K562 treated with DMSO at 1 percent for 12 hours (cell line): ENCODE results near the gene TEX52. TPM values are rescaled to one million over a fixed set of nuclear protein-coding genes. Genes with fewer than 3 reads are reported as not detected.

ENCODE experiments used
- total RNA-seq: library from RNA; unstranded; fragments of 300-600 nt; gene quantifications from 2 replicates; pipeline ENCODE4 v1.2.3, GENCODE V29; 2022; ENCODE audit not compliant: insufficient read depth

Gene TEX52
- not detected in 2 replicates for total RNA-seq

DNA sequence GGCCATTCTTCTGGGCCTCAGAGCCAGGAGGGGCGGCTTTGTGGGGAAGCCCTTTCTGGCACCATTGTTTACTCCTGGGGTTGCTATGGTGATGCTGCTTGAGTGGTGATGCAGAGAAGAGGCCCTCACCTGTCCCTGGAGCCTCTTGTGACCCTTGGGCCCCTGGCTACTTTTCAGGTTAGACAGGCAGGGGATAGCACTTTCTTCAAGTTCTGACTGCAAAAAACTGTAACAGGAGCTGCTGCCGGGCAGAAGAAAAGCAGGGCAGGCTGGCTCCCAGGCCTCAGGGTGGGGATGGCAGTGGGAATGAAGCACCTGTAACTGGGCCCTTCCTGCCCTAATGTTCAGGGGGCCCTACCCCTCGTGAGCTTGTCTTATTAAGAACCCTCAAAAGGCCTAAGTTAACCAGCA lies at the start of gene TEX52:
TSS of gene TEX52 (minus strand) at position 19 of the 411 bp plus-strand sequence. CDS start at position 6, 13 bp downstream.

DNA sequence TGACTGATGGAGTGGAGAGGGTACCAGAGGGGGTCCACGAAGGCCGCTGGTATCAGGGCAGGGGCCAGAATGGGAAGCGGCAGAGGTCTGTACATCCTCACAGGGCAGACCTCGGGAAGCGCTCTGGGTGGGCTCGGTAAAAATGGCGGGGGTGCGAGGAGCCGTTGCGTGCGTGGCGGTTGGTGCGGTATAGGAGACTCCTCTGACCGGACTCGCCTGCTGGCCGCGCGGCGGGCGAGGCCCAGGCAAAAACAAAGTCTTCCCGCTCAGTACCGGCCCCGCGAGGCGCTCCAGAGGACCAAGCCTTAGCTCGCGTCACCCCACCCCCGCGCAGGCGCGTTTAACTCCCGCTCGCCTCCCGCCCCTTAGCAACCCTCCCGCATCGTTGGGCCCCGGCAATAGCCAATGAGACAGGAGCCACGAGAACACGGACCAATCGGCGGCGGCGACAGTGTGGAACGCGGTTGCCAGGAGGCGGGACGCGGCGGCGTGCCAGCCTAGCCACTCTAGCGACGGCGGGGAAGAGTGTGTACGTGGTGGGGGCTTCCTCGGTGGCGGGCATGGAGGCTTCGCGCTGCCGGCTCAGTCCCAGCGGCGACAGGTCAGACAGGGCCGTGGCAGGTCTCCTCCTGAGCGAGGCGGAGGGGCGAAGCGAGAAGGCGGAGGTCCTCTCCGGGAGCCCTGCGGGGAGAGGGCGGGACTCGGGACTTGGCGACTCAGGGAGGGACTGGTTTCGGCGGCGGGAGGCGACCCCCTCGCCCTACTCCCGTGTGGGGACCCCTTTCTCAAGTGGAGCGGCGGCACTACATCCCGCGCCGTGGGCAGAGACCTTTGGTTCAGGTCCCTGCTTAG lies 33.8 kb upstream of the TEX52 start, which contains the start of gene TULP3:
TSS of gene TULP3 (plus strand) at position 504 of the 852 bp plus-strand sequence. CDS start at position 561, 57 bp downstream.

DNA sequence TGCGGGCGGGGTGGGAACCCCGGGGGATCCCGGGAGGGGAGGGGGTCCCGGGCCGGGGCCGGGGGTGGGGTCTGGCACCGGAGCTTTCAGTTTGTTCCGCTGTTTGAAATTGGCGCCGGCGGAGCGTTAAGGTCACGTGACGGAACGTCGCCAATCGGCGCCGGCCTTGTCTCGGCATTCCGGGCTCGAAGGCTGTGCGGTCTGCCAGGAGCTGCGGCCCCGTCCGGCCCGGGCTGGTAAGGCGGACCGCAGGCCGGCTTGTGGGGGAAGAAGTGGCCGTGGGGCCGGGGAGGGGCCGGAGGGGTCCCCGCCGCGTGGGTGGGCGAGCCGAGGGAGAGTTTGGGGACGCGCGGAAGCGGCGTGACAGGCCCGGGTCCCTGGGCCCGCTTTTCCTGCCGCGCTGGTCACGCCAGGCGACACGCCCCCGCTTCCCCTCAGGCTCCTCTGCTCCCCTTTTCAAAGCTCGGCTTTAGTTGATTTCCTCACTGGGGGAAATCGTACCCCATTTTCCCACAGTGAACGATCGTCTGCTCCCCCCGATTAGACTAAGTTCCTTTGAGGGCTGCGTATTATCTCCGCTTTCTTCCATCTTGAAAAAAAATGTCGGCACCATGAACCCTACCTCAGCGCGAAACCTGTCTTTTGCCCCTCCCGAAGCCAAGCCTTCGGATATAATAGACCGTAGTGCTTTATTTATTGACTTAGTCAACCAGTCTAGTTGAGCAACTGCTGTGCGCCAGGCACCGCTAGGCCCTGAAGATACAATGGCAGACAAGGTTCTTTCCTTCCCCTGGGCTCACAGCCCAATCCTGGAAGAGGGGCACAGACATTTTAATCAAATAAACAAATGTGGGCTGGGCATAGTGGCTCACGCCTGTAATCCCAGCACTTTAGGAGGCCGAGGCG lies 20.5 kb upstream of the TEX52 start, which contains the start of the genes FOXM1 and RHNO1:
TSS of gene FOXM1 (minus strand) at position 128 of the 906 bp plus-strand sequence. CDS start 2,696 bp downstream, outside the sequence.
TSS of gene RHNO1 (plus strand) at position 177 of the 906 bp plus-strand sequence. CDS start 8,144 bp downstream, outside the sequence.

GRCh38 chr12:2834581-2835491 lies 22.0 kb downstream of the TEX52 start, which contains the start of gene NRIP2:
NRIP2 (minus strand) TSS chr12:2835035; CDS start chr12:2834983, 52 bp downstream.

GRCh38 chr12:2812290-2813213 lies 44.3 kb downstream of the TEX52 start, which contains the start of gene ITFG2:
ITFG2 (plus strand) TSS chr12:2812668; CDS start chr12:2812761, 93 bp downstream.

Other genes with a start within 250 kb of the TEX52 start
- 24.7 and 33.2 TPM in 2 replicates for gene FKBP4, start 62.1 kb downstream of the TEX52 start, total RNA-seq
- gene ITFG2, start 44.4 kb downstream of the TEX52 start, total RNA-seq, result 6.8 and 20.1 TPM in 2 replicates
- 0.44 TPM in 1 of 2 replicates, not detected in the other for gene NRIP2, start 22.0 kb downstream of the TEX52 start, total RNA-seq
- 27.1 and 52.3 TPM in 2 replicates for gene FOXM1, start 20.1 kb upstream of the TEX52 start, total RNA-seq
- gene RHNO1, start 20.2 kb upstream of the TEX52 start, total RNA-seq, result 17.0 and 25.7 TPM in 2 replicates
- 4.8 and 13.3 TPM in 2 replicates for gene TULP3, start 33.9 kb upstream of the TEX52 start, total RNA-seq
- gene TEAD4, start 102.4 kb upstream of the TEX52 start, total RNA-seq, result 10.8 and 15.3 TPM in 2 replicates
- gene TSPAN9, start 220.3 kb upstream of the TEX52 start, total RNA-seq, result 1.2 and 2.3 TPM in 2 replicates